ENCODE results near the gene WDR27. TPM values are rescaled to one million over a fixed set of nuclear protein-coding genes. Genes with fewer than 3 reads are reported as not detected.

The WDR27 gene
- polyA plus RNA-seq, 1 donor from 2014 or later, result 35.8 TPM

DNA sequence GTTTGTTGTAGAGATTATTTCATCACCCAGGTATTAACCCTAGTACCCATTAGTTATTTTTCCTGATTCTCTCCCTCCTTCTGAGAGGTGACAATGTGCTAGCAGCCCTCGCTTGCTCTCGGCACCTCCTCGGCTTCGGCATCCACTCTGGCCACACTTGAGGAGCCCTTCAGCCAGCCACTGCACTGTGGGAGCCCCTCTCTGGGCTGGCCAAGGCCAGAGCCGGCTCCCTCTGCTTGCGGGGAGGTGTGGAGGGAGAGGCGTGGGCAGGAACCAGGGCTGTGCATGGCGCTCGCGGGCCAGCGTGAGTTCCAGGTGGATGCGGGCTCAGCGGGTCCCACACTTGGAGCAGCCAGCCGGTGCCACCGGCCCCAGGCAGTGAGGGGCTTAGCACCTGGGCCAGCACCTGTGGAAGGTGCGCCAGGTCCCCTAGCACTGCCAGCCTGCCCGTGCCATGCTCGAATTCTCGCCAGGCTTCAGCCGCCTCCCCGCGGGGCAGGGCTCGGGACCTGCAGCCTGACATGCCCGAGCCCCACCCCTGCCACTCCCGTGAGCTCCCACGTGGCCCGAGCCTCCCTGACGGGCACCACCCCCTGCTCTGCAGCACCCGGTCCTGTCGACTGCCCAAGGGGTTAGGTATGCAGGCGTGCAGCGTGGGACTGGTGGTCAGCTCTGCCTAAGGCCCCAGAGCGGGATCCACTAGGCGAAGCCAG lies 221.9 kb downstream of the WDR27 start:
- Histone ChIP-seq H3K9me3 (ENCODE audit: low read length) (no peaks in the 10 kb centered on the region), H3K79me2 (replicated peaks; ENCODE audit: insufficient read depth, low read length) (no peaks in the 10 kb centered on the region), H4K20me1 (ENCODE audit: insufficient read depth) (no peaks in the 10 kb centered on the region), H3K4me2 (ENCODE audit: low read length) (no peak overlapping the region), H3K9ac (ENCODE audit: low read length) (no peak overlapping the region), H2AFZ (ENCODE audit: low read depth, low read length) (no peak overlapping the region), H3K27ac (ENCODE audit: low read length) (no peak overlapping the region), H3K4me3 (ENCODE audit: low read length) (no peak overlapping the region), H3K9me2 (ENCODE audit: insufficient read depth, low read length) (no peaks in the 10 kb centered on the region), H3F3A (ENCODE audit: insufficient read depth, low read length, poor library complexity, severe bottlenecking) (no peaks in the 10 kb centered on the region), H3K36me3 (ENCODE audit: insufficient read depth, low read length) (no peaks in the 10 kb centered on the region), H3K27me3 (ENCODE audit: insufficient read depth, low read depth, low read length) (no peaks in the 10 kb centered on the region)
- TF ChIP-seq MXI1 (conservative IDR thresholded peaks at IDR 0.05; ENCODE audit: poor library complexity, severe bottlenecking) (no peak), SMC3 (conservative IDR thresholded peaks at IDR 0.05; ENCODE audit: poor library complexity) (no peak), EZH2 (IDR thresholded peaks at IDR 0.05; ENCODE audit: borderline replicate concordance, insufficient read depth, low read length, poor library complexity, severe bottlenecking) (no peak), RAD21 (conservative IDR thresholded peaks at IDR 0.05) (no peak), TAF1 (IDR thresholded peaks at IDR 0.05; ENCODE audit: low read depth) (no peak), POLR2AphosphoS5 (IDR thresholded peaks at IDR 0.05) (no peak), EP300 (conservative IDR thresholded peaks at IDR 0.05; ENCODE audit: poor library complexity, severe bottlenecking) (no peak)
- TF ChIP-seq, protein P1, sequence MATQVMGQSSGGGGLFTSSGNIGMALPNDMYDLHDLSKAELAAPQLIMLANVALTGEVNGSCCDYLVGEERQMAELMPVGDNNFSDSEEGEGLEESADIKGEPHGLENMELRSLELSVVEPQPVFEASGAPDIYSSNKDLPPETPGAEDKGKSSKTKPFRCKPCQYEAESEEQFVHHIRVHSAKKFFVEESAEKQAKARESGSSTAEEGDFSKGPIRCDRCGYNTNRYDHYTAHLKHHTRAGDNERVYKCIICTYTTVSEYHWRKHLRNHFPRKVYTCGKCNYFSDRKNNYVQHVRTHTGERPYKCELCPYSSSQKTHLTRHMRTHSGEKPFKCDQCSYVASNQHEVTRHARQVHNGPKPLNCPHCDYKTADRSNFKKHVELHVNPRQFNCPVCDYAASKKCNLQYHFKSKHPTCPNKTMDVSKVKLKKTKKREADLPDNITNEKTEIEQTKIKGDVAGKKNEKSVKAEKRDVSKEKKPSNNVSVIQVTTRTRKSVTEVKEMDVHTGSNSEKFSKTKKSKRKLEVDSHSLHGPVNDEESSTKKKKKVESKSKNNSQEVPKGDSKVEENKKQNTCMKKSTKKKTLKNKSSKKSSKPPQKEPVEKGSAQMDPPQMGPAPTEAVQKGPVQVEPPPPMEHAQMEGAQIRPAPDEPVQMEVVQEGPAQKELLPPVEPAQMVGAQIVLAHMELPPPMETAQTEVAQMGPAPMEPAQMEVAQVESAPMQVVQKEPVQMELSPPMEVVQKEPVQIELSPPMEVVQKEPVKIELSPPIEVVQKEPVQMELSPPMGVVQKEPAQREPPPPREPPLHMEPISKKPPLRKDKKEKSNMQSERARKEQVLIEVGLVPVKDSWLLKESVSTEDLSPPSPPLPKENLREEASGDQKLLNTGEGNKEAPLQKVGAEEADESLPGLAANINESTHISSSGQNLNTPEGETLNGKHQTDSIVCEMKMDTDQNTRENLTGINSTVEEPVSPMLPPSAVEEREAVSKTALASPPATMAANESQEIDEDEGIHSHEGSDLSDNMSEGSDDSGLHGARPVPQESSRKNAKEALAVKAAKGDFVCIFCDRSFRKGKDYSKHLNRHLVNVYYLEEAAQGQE (IDR thresholded peaks at IDR 0.05; ENCODE audit: borderline replicate concordance), result no peak
- TF ChIP-seq, protein P2, sequence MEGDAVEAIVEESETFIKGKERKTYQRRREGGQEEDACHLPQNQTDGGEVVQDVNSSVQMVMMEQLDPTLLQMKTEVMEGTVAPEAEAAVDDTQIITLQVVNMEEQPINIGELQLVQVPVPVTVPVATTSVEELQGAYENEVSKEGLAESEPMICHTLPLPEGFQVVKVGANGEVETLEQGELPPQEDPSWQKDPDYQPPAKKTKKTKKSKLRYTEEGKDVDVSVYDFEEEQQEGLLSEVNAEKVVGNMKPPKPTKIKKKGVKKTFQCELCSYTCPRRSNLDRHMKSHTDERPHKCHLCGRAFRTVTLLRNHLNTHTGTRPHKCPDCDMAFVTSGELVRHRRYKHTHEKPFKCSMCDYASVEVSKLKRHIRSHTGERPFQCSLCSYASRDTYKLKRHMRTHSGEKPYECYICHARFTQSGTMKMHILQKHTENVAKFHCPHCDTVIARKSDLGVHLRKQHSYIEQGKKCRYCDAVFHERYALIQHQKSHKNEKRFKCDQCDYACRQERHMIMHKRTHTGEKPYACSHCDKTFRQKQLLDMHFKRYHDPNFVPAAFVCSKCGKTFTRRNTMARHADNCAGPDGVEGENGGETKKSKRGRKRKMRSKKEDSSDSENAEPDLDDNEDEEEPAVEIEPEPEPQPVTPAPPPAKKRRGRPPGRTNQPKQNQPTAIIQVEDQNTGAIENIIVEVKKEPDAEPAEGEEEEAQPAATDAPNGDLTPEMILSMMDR (IDR thresholded peaks at IDR 0.05; ENCODE audit: poor library complexity, severe bottlenecking), result no peak

DNA sequence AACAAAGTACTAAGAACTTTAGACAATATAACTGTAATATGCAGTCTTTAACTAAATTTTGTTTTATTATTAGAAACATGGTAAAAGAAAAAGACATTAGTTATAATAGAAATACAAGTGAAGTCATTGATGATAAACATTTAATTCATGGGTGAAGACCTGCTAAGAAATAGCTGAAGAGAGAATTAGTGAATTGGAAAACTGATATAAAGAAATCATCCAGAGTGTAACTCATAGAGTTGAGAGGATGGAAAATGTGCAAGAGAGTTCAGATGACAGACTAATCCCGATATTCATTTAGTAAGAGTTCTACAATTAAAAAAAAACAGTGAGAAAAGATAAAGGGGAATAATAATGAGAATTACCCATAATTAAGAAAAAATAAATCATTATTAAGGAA lies 227.5 kb downstream of the WDR27 start:
- no peaks in the 10 kb centered on the region for H3F3A ChIP-seq (ENCODE audit: insufficient read depth, low read length, poor library complexity, severe bottlenecking)
- no peaks in the 10 kb centered on the region for H3K79me2 ChIP-seq (replicated peaks; ENCODE audit: insufficient read depth, low read length)
- H3K9me2 ChIP-seq (ENCODE audit: insufficient read depth, low read length), result no peaks in the 10 kb centered on the region
- peaks cover 3% of the 10 kb centered on the region for H3K9me3 ChIP-seq (ENCODE audit: low read length)
- no peak overlapping the region for H2AFZ ChIP-seq (ENCODE audit: low read depth, low read length)
- no peak overlapping the region for H3K27ac ChIP-seq (ENCODE audit: low read length)
- no peak overlapping the region for H3K9ac ChIP-seq (ENCODE audit: low read length)
- H3K4me2 ChIP-seq (ENCODE audit: low read length), result no peak overlapping the region
- no peaks in the 10 kb centered on the region for H4K20me1 ChIP-seq (ENCODE audit: insufficient read depth)
- TF ChIP-seq MXI1 (conservative IDR thresholded peaks at IDR 0.05; ENCODE audit: poor library complexity, severe bottlenecking) (no peak), EP300 (conservative IDR thresholded peaks at IDR 0.05; ENCODE audit: poor library complexity, severe bottlenecking) (no peak), EZH2 (IDR thresholded peaks at IDR 0.05; ENCODE audit: borderline replicate concordance, insufficient read depth, low read length, poor library complexity, severe bottlenecking) (no peak), RAD21 (conservative IDR thresholded peaks at IDR 0.05) (no peak)
- TF ChIP-seq, protein P2 (IDR thresholded peaks at IDR 0.05; ENCODE audit: poor library complexity, severe bottlenecking), result no peak
- no peaks in the 10 kb centered on the region for H3K27me3 ChIP-seq (ENCODE audit: insufficient read depth, low read depth, low read length)
- H3K36me3 ChIP-seq (ENCODE audit: insufficient read depth, low read length), result no peaks in the 10 kb centered on the region
- H3K4me3 ChIP-seq (ENCODE audit: low read length), result no peak overlapping the region

All from neural cell (in vitro differentiated cells).